GM21390 (cell line): ENCODE measurements around the gene TAF1B.
"Not testable (repeated sequence)": the region's sequence is repeated elsewhere in the genome, so short reads cannot be mapped to it uniquely, and the experiment has no call there.

Experiments used
- ATAC-seq: cut with Tn5 transposase; IDR thresholded peaks from one replicate; pipeline ENCODE4 v1.9.1; 2021; ENCODE audit not compliant: unreplicated experiment

The TAF1B gene

DNA sequence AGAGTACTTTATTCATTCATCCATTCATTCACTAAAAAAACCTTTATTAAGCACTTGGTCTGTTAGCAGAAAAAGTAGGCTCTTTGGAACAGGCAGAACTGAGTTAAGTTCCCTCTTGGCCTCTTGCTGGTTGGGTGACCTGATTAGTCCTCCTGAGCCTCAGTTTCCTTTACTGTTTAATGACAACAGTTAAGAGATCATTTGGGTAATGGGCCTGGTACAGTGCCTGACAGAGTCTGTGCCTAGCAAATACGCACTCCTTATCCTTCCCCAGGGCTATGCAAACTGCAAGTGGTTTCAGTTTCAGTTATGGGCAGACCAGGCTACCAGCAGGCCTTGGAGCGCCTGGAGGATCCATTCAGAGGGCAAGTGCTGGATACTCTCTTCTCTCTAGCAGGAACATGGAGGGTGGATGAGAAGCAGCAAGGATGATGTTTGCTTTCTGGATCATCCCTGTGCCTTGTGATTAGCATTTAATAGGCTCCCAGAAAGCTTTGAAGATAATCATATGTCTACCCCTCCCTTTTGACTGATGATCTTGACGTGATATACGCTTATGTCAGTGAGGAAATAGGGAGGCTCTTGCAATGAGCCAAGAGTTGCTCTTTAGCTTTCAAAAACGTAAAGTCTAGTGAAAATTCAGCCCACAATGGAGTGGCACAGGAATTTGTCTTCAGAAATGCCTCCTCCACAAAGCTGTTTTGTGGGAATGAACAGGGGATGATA lies 12.4 kb upstream of the TAF1B start:
- ATAC-seq = no peak

DNA sequence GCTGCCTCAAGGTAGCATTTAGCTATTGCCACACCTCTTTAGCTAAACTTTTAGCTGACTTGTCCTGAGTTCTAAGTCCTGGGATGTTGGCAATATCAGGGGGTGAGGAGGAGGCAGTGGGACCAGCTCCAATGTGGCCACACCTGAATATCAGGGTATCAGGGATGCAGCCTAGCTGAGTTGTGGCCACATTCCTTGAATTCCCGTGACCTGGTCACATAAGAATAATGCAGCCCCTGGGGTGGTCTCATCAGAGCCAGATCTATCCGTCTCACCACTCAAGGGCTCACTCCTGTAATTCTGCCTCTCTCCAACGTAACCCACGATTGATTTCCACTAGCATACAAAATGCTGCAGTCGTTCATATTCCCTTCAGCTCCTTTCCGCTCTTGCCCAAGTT lies 11.6 kb upstream of the TAF1B start:
- ATAC-seq = no peak

DNA sequence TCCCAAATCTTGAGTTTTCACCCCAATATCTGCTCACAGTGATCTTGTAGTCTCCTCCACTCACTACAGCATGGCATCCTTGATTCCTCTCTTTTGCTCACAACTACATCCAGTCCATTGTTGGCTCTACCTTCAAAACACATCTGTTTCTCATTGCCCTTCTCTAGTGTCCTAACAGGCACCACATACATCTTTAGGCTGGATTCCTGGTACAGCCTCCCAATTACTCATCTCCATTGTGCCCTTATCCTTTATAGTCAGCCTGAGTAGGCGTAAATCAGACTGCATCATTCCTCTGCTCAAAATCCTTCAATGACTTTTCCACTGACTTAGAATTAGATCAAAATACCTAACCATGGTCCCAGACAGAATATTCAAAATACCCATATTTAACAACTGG lies 10.7 kb upstream of the TAF1B start:
- no peak for ATAC-seq

DNA sequence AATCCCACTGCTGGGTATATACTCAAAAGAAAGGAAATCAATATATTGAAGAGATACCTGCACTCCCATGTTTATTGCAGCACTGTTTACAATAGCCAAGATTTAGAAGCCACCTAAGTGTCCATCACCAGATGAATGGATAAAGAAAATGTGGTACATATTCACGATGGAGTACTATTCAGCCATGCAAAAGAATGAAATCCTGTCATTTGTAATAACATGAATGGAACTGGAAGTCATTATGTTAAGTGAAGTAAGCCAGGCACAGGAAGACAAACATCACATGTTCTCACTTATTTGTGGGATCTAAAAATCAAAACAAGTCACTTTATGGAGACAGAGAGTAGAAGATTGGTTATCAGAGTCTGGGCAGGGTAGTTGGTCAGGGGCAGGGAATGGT lies 8.2 kb upstream of the TAF1B start:
- ATAC-seq = not testable (repeated sequence)

DNA sequence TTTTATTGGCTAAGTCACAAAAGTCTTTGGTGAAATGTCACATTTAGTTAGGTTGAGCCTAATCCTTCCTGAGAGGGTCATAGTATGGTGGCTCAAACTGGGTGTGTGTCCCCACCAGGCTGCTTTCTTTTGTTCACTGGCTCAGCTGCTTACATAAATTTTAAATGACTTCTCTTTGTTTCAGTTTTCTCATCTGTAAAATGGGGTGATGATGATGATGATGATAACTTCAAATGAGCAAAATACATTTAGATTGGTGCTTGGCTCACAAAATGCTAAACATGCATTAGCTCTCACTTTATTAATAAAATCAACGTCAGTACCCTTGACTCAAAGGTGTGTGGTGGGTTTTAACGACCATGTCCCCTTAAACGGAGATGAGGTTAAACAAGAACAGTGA lies 7.2 kb upstream of the TAF1B start:
- no peak for ATAC-seq

DNA sequence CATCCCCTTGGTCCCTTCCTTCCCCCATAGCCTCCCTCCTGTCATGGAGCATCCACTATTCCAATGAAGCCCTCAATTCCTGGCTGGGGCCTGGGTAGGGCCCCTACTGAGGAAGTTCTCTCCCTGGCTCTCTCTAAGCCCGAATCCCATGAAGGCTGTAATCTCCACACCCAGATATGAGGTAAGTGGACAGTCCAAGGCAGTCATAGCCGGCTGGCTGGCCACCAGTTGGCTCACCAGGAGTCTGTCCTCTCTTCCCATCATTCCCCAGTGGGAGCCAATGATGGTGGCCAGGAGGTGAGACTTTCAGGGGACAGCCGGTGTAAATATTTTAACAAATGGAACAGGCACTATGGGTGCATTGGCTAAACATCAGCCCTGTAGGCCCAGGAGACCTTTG lies 6.8 kb upstream of the TAF1B start:
- no peak for ATAC-seq

DNA sequence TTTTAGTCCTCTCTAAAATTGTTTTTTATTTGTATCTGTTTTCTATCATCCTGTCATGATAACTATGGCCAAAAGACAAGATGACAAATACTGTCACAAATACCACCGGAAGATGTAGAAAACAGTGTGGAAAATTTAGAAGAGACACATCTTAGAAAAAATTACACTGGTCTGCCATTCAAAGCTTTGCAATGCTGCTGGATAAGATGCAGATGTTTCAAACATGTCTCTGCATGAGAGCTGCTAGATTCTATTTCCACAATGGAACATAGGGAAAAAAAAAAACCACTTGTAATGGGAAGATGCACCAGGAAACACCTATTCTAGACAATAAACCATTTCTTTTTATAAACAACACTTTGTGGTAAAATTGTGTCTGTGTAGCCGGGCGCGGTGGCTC lies 5.8 kb upstream of the TAF1B start:
- no peak for ATAC-seq

DNA sequence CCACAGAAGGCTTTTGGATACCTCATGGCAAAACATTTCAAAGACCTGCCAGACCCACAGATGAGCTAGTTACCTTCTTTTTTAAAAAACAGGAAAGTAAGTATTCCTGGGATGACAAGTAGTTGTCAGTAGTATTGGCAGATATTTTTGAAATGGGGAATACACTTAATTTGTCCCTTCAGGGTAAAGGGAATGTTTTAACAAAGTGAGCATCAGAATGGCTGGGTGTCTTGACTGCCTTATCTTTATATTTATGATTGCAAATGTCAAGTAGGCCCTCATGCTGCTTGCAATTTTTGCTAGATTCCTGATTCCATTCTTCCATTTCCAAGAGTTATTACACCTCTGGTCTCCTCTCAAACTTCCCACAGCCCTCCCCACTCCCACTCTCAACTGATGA lies 4.9 kb upstream of the TAF1B start:
- ATAC-seq = no peak

DNA sequence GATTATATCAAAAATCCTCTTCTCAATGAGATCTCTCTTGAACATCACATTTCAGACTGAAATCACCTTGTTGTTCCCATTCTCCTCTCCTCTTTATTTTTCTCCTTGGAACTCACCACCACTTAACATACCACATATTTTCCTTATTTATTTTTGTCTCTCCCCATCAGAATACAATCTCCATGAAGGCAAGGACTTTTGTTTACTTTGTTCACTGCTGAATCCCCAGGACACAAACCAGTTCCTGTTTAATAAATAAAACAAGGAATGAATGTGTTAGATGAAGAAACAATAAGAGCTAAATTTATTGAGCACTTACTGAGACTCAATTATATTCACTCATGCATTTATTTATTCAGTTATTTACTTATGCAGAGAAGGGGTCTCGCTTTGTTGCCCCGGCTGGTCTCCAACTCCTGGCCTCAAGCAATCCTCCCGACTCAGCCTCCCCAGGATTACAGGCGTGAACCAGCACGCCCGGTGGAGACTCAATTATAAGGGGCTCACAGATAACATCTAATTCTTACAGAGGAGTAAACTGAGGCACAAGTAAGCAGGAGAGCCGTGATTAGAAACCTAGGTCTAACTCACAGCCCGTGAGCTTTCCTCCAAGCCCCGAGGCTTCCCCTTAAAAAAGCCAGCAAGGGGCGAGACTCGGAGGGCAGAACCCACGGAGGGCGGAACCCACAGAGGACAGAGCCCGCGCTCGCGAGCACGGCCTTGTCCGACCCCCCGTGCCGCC lies 616 bp upstream of the TAF1B start:
- ATAC-seq = no peak

DNA sequence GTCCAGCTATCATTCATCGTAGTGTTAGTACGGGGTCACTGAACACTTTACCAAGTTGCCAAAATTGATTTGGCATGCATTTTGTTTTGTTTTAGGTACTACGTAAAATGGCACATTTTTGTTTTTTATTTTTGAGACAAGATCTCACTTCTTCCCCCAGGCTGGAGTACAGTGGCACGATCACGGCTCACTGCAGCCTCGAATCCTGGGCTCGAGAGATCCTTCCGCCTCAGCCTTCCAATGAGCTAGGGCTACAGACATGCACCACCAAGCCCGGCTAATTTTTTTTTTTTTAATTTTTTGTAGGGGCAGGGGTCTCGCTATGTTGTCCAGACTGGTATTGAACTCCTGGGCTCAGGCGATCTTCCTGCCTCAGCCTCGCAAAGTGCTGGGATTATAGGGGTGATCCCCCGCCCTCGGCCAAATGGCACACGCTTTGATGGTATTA lies 786 bp downstream of the TAF1B start:
- ATAC-seq = no peak

DNA sequence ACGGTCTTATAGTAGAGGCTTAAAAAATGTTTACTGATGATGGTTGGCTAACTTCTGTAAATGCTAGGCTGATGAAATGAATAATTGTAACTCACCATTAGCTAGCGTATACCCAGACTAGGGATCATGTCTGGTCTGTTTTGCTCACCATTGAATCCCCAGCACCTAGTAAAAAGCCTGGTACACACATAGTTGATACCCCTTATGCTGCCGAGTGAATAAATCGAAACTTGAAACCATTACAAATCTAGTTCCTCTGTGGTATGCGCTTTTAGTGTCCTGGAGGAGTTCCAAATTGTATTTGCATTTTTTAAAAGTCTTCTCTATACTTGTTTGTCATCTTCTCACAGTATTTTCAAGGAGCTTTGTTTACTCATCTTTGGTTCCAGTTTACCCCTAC lies 1.3 kb downstream of the TAF1B start:
- no peak for ATAC-seq

DNA sequence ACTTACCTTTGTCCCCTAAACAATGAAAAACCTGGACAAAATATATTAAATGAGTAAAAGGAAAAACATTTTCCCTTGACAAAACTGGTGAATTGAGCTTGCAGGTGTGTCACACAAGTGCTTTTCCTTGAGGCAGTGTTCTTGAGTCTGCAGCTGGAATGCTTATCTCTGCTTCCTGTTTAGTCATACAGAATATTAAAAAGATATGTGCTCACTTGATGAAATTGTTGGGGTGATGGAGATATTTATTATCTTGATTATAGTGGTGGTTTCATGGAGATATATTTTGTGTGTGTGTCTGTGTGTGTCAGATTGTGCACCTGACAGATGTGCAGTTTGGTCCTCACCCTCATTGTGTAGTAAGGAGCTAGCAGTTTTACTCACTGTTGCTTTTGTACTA lies 3.3 kb downstream of the TAF1B start:
- no peak for ATAC-seq

DNA sequence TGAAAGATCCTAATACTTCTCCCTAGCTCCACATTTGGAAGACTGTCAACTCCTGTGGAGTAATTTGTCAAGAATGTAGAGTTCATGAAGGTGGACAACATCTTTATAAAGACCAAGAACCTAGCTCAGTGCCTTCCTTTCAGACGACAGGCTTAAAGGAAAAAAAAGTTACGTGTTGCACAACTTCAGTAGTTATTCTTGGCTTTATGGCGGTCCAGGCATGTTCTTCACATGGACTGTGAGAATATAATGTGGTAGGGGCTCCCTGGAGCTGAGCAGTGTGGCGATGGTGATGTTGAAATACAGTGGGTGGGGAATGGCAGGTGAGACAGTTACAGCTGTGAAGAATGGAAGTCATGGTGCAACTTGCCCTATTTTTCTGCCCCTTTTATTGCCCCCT lies 3.9 kb downstream of the TAF1B start:
- ATAC-seq = no peak

DNA sequence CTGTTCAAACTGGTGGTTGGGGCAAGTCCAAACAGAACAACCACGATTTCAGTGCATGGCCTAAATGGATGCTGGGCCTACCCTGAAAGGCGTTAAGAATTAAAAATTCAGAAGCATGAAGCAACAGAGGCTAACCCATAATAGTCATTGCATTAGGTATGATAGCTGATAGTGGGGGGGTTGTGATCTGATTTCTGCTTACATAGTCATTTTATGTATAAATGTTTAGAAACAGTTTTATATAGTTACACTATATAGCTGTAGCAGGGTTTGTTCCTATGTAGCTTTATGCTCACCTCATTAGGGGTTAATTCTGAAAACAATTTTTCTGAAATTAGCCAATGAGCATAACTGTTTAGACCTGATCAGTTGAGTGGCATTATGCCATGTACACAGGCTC lies 9.6 kb downstream of the TAF1B start:
- no peak for ATAC-seq

DNA sequence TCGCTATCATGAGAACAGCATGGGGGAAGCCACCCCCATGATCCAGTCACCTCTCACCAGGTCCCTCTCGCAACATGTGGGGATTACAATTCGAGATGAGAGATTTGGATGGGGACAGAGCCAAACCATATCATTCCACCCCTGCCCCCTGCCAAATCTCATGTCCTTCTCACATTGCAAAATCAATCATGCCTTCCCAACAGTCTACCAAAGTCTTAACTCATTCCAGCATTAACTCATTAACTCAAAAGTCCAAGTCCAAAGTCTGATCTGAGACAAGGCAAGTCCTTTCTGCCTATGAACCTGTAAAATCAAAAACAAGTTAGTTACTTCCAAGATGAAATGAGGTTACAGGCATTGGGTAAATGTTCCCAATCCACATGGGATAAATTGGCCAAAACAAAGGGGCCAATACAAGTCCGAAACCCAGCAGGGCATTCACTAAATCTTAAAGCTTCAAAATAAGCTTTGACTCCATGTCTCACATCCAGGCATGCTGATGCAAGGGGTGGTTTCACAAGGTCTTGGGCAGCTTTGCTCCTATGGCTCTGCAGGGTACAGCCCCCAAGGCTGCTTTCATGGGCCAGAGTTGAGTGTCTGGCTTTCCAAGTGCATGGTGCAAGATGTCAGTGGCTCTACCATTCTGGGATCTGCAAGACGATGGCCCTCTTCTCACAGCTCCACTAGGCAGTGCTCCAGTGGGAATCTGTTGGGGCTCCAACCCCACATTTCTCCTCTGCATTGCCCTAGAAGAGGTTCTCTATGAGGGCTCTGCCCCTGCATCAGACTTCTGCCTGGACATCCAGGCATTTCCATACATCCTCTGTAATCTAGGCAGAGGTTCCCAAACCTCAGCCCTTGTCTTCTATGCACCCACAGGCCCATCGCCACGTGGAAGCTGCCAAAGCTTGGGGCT lies 14.8 kb downstream of the TAF1B start:
- no peak for ATAC-seq

DNA sequence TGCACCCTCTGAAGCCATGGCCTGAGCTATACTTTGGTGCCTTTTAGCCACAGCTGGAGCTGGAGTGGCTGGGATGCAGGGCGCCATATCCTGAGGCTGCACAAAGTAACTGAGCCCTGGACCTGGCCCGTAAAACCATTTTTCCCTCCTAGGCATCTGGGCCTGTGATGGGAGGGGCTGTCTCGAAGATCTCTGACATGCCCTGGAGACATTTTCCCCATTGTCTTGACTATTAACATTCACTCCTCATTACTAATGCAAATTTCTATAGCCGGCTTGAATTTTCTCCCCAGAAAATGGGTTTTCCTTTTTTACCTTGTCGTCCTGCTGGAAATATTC lies 15.4 kb downstream of the TAF1B start:
- ATAC-seq = no peak

DNA sequence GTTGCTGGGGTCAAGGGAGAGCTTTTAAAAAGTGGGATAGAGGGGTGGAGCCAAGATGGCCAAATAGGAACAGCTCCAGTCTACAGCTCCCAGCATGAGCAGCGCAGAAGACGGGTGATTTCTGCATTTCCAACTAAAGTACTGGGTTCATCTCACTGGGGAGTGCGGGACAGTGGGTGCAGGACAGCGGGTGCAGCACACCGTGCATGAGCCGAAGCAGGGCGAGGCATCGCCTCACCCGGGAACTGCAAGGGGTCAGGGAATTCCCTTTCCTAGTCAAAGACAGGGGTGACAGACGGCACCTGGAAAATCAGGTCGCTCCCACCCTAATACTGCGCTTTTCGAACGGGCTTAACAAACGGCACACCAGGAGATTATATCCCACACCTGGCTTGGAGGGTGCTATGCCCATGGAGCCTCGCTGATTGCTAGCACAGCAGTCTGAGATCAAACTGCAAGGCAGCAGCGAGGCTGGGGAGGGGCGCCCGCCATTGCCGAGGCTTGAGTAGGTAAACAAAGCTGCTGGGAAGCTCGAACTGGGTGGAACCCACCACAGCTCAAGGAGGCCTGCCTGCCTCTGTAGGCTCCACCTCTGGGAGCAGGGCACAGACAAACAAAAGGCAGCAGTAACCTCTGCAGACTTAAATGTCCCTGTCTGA lies 17.8 kb downstream of the TAF1B start:
- ATAC-seq = not testable (repeated sequence)

DNA sequence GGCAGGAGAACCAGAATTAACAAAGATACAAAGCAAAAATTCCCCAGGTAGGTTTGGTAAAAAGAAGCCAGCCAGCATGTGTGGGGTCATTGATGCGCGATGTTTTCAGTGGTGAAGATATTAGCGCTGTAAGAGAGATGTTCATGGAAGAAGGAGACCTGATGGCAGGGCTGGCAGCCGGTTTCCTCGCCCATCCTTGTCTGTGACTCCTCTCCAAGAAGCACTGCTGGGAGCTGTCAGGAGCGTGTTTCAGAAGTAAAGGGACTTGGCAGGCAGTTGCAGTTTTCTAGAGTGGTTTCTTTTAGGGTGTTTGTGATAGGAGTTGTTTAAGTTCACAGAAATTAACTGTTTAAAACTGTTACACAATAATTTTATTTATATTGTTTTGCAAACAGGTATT lies 24.6 kb downstream of the TAF1B start:
- ATAC-seq = no peak

DNA sequence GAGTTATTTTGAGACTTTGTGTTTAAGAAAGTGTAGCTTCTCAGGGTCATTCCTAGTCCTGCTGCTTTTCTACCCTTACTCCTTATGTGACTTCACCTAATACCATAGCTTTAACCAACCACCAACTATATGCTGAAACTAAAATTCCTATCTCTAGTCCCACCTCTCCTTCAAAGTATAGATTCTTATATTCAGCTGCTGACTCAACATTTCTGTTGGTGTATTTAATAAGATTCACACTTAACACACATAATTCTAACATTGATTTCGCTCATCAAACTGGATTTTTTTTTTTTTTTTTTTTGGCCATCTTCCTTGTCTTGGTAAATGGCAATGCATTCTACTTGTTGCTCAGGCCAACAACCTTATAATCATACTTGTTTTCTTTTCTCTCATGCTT lies 30.1 kb downstream of the TAF1B start:
- ATAC-seq = no peak

DNA sequence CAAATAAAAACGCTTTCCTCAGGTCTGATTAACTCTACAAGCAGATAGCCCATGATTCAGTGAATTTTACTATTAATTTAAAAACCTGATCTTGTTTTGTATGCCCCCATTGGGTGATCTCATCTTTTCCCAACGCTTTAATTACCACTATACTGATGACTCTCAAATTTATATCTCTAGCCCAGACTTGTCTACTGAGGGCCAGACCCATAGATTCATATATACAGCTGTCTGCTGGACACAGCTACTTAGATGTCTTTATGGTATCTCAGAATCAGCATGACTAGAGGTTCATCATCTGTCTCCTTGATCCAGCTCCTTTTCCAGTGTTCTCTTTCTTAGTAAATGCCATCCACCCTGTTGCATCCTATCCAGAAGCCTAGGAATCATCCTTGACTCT lies 33.8 kb downstream of the TAF1B start:
- ATAC-seq = no peak

DNA sequence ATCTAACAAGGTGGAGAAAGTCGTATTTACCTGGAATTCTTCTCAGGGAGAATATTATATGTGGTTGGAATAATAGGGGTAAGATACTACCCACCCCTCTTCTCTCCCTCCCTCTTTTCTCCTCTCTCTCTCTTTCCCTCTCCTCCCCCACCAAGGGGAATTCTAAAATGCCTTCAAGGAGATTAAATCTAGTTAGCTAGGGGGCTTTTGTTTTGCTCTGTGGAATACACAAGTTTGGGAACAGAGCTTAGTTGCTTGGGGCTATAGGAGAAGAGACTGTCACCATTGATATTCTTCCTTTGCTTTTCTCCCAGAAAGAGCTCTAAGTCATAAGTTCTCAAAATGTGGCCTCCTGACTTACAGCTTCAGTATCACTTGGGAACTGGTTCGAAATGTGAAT lies 34.5 kb downstream of the TAF1B start:
- ATAC-seq = no peak
